Endothelial cell of umbilical vein (primary cell): ENCODE measurements around the gene IVD.

Experiments used
- CTCF ChIP-seq, 2 donors: IDR thresholded peaks; 1 replicate in 1 of 2; 2 replicates in 1 of 2; pipeline ENCODE4 v1.5.1; 2011; ENCODE audit warnings: low read length in 2 of 2, mild to moderate bottlenecking in 2 of 2, moderate library complexity in 2 of 2, control low read depth in 1 of 2, inconsistent platforms in 1 of 2, low read depth in 1 of 2; ENCODE audit not compliant: insufficient read depth in 1 of 2; ENCODE audit errors: extremely low read depth in 1 of 2
- EZH2 ChIP-seq: IDR thresholded peaks from 2 replicates; pipeline ENCODE4 v1.6.1; 2012; ENCODE audit warnings: borderline replicate concordance, low read depth, mild to moderate bottlenecking, moderate library complexity, low read length, inconsistent platforms; ENCODE audit not compliant: severe bottlenecking
- FOS ChIP-seq: IDR thresholded peaks from 2 replicates; pipeline ENCODE4 v1.6.1; 2011; ENCODE audit warnings: mild to moderate bottlenecking, low read length, moderate library complexity, borderline replicate concordance; ENCODE audit not compliant: insufficient read depth
- GATA2 ChIP-seq: IDR thresholded peaks from 2 replicates; pipeline ENCODE4 v1.7.0; 2011; ENCODE audit warnings: low read depth, mild to moderate bottlenecking, moderate library complexity, mixed read lengths, low read length; ENCODE audit not compliant: insufficient read length, insufficient read depth
- MAX ChIP-seq: IDR thresholded peaks from 2 replicates; pipeline ENCODE4 v1.6.1; 2011; ENCODE audit not compliant: insufficient read depth, insufficient read length
- MYC ChIP-seq: IDR thresholded peaks from one replicate; pipeline ENCODE4 v1.6.1; 2011; ENCODE audit warnings: mild to moderate bottlenecking, low read depth, low read length
- POLR2A ChIP-seq: IDR thresholded peaks from 2 replicates; pipeline ENCODE4 v1.6.1; 2012; ENCODE audit warnings: low read depth, mild to moderate bottlenecking, control low read depth, low read length
- POLR2AphosphoS5 ChIP-seq: IDR thresholded peaks from 2 replicates; pipeline ENCODE4 v1.6.1; 2012; ENCODE audit warnings: low read depth, mild to moderate bottlenecking, control low read depth, low read length, moderate library complexity; ENCODE audit not compliant: insufficient read depth

DNA sequence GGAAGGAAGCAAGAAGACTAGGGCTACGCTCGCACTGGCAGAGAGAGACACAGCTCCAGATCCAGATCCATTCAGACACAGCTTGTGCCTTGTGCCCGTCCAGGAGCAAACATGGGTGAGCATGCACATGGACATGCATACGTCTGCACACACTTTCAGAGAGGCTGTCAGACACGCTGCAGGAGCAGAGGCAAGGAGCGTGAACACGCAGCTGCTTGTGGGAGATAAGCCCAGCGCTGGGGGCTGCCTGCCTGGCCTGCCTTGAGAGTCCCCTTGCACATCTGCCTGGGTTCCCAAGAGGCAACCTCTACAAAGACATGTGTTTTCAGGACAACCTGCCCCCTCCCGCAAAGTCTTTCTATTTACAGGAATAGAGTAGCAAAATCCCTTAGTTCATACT lies 21.6 kb downstream of the IVD start:
- TF ChIP-seq GATA2: no peak
- no peak for TF ChIP-seq MAX
- no peak for TF ChIP-seq FOS
- TF ChIP-seq POLR2AphosphoS5: no peak
- no peak for TF ChIP-seq CTCF (IDR thresholded peaks at IDR 0.05; ENCODE audit: extremely low read depth in 1 of 2, insufficient read depth in 1 of 2, low read depth in 1 of 2, low read length in 2 of 2)
- no peak for TF ChIP-seq MYC
- TF ChIP-seq POLR2A: no peak
- no peak for TF ChIP-seq EZH2
